DMS 273 (cell line): ENCODE measurements around the gene ADA.

Experiments
- DNase-seq: peaks from one replicate; lab custom pipeline; 2025; ENCODE audit not compliant: unreplicated experiment; lab: John Stamatoyannopoulos, UW

ADA gene

GRCh38 chr20:44625361-44625760 is 26.1 kb downstream of the ADA start:
- DNase-seq: no peak

- DNase-seq: no peak
These were observed 26.7 kb downstream of the ADA start for GRCh38 chr20:44624743-44625271.

GRCh38 chr20:44624152-44624551 is 27.3 kb downstream of the ADA start:
- no peak for DNase-seq

GRCh38 chr20:44622501-44623270 is 28.8 kb downstream of the ADA start:
- no peak for DNase-seq

GRCh38 chr20:44621939-44622338 is 29.6 kb downstream of the ADA start:
- no peak for DNase-seq

GRCh38 chr20:44621325-44621724 is 30.2 kb downstream of the ADA start:
- no peak for DNase-seq

GRCh38 chr20:44620030-44620429 is 31.5 kb downstream of the ADA start:
- no peak for DNase-seq

GRCh38 chr20:44619294-44619693 is 32.2 kb downstream of the ADA start:
- DNase-seq: no peak

- no peak for DNase-seq
These were observed 33.2 kb downstream of the ADA start for GRCh38 chr20:44618318-44618731.

- DNase-seq: no peak
These were observed 34.9 kb downstream of the ADA start for GRCh38 chr20:44616604-44616964.

- DNase-seq: no peak
These were observed 35.5 kb downstream of the ADA start for GRCh38 chr20:44615876-44616603.

- DNase-seq: no peak
These were observed 36.2 kb downstream of the ADA start for GRCh38 chr20:44615169-44615791.

GRCh38 chr20:44614525-44614924 is 37.0 kb downstream of the ADA start:
- no peak for DNase-seq

- no peak for DNase-seq
These were observed 37.9 kb downstream of the ADA start for GRCh38 chr20:44613575-44613974.

GRCh38 chr20:44610313-44610962 is 41.1 kb downstream of the ADA start:
- no peak for DNase-seq

GRCh38 chr20:44609516-44610312 is 41.8 kb downstream of the ADA start:
- peak; percentile 93 for DNase-seq

- no peak for DNase-seq
These were observed 42.4 kb downstream of the ADA start for GRCh38 chr20:44609006-44609515.

GRCh38 chr20:44606725-44607441 is 44.6 kb downstream of the ADA start:
- no peak for DNase-seq

- DNase-seq: no peak
These were observed 48.2 kb downstream of the ADA start for GRCh38 chr20:44603327-44603726.

GRCh38 chr20:44601801-44602204 is 49.7 kb downstream of the ADA start:
- DNase-seq: no peak
